Measurements from ENCODE around the gene PDE6A.
"Not testable (repeated sequence)": the region's sequence is repeated elsewhere in the genome, so short reads cannot be mapped to it uniquely, and the experiment has no call there.

The PDE6A gene

GRCh38 chr5:149893403-149893931 is 51.1 kb downstream of the PDE6A start:
- DNase-seq (ENCODE audit: low read depth in 1 of 2, low spot score in 1 of 2): no peak
- no peak for TF ChIP-seq JUND (IDR thresholded peaks at IDR 0.05; ENCODE audit: low read depth)
- in situ Hi-C loops (cut with HindIII; ENCODE audit: low pct_unique_long_range_greater_than_20kb, low sequenced_read_pairs): no loop called here

- no peak for DNase-seq (ENCODE audit: low read depth in 1 of 2, low spot score in 1 of 2)
- in situ Hi-C loops (cut with HindIII; ENCODE audit: low pct_unique_long_range_greater_than_20kb, low sequenced_read_pairs): no loop called here
- TF ChIP-seq JUND (IDR thresholded peaks at IDR 0.05; ENCODE audit: low read depth): no peak
Observed at GRCh38 chr5:149892594-149892993, 52.0 kb downstream of the PDE6A start.

GRCh38 chr5:149888280-149888679 is 56.3 kb downstream of the PDE6A start:
- TF ChIP-seq JUND (IDR thresholded peaks at IDR 0.05; ENCODE audit: low read depth): no peak
- no peak for DNase-seq (ENCODE audit: low read depth in 1 of 2, low spot score in 1 of 2)
- in situ Hi-C loops (cut with HindIII; ENCODE audit: low pct_unique_long_range_greater_than_20kb, low sequenced_read_pairs): no loop called here

GRCh38 chr5:149887622-149888183 is 56.9 kb downstream of the PDE6A start:
- in situ Hi-C loops (cut with HindIII; ENCODE audit: low pct_unique_long_range_greater_than_20kb, low sequenced_read_pairs): no loop called here
- no peak for DNase-seq (ENCODE audit: low read depth in 1 of 2, low spot score in 1 of 2)
- no peak for TF ChIP-seq JUND (IDR thresholded peaks at IDR 0.05; ENCODE audit: low read depth)

GRCh38 chr5:149886692-149887470 is 57.7 kb downstream of the PDE6A start:
- in situ Hi-C loops (cut with HindIII; ENCODE audit: low pct_unique_long_range_greater_than_20kb, low sequenced_read_pairs): no loop called here
- peak in 1 of 2 experiments; percentile 71 for DNase-seq (ENCODE audit: low read depth in 1 of 2, low spot score in 1 of 2)
- no peak for TF ChIP-seq JUND (IDR thresholded peaks at IDR 0.05; ENCODE audit: low read depth)

- no peak for TF ChIP-seq JUND (IDR thresholded peaks at IDR 0.05; ENCODE audit: low read depth)
- in situ Hi-C loops (cut with HindIII; ENCODE audit: low pct_unique_long_range_greater_than_20kb, low sequenced_read_pairs): no loop called here
- no peak for DNase-seq (ENCODE audit: low read depth in 1 of 2, low spot score in 1 of 2)
Observed at GRCh38 chr5:149886060-149886459, 58.5 kb downstream of the PDE6A start.

- DNase-seq (ENCODE audit: low read depth in 1 of 2, low spot score in 1 of 2): no peak
- no peak for TF ChIP-seq JUND (IDR thresholded peaks at IDR 0.05; ENCODE audit: low read depth)
- in situ Hi-C loops (cut with HindIII; ENCODE audit: low pct_unique_long_range_greater_than_20kb, low sequenced_read_pairs): no loop called here
Observed at GRCh38 chr5:149885513-149885912, 59.1 kb downstream of the PDE6A start.

- TF ChIP-seq JUND (IDR thresholded peaks at IDR 0.05; ENCODE audit: low read depth): no peak
- in situ Hi-C loops (cut with HindIII; ENCODE audit: low pct_unique_long_range_greater_than_20kb, low sequenced_read_pairs): no loop called here
- DNase-seq (ENCODE audit: low read depth in 1 of 2, low spot score in 1 of 2): no peak
Observed at GRCh38 chr5:149883550-149883949, 61.0 kb downstream of the PDE6A start.

GRCh38 chr5:149882633-149883032 is 62.0 kb downstream of the PDE6A start:
- in situ Hi-C loops (cut with HindIII; ENCODE audit: low pct_unique_long_range_greater_than_20kb, low sequenced_read_pairs): not testable (repeated sequence)

GRCh38 chr5:149881874-149882273 is 62.7 kb downstream of the PDE6A start:
- no peak for TF ChIP-seq JUND (IDR thresholded peaks at IDR 0.05; ENCODE audit: low read depth)
- DNase-seq (ENCODE audit: low read depth in 1 of 2, low spot score in 1 of 2): no peak
- in situ Hi-C loops (cut with HindIII; ENCODE audit: low pct_unique_long_range_greater_than_20kb, low sequenced_read_pairs): no loop called here

More at GRCh38 chr5:149882633-149883032, 62.0 kb downstream of the PDE6A start:
- DNase-seq (ENCODE audit: low read depth in 1 of 2, low spot score in 1 of 2): not testable (repeated sequence)

GRCh38 chr5:149881069-149881622 is 63.4 kb downstream of the PDE6A start:
- no peak for TF ChIP-seq JUND (IDR thresholded peaks at IDR 0.05; ENCODE audit: low read depth)
- DNase-seq (ENCODE audit: low read depth in 1 of 2, low spot score in 1 of 2): no peak
- in situ Hi-C loops (cut with HindIII; ENCODE audit: low pct_unique_long_range_greater_than_20kb, low sequenced_read_pairs): no loop called here

- DNase-seq (ENCODE audit: low read depth in 1 of 2, low spot score in 1 of 2); in situ Hi-C loops (cut with HindIII; ENCODE audit: low pct_unique_long_range_greater_than_20kb, low sequenced_read_pairs): not testable (repeated sequence)
Observed at GRCh38 chr5:149879593-149879992, 65.0 kb downstream of the PDE6A start.

GRCh38 chr5:149878371-149878770 is 66.2 kb downstream of the PDE6A start:
- in situ Hi-C loops (cut with HindIII; ENCODE audit: low pct_unique_long_range_greater_than_20kb, low sequenced_read_pairs): no loop called here
- peak in 1 of 2 experiments; percentile 15 for DNase-seq (ENCODE audit: low read depth in 1 of 2, low spot score in 1 of 2)
- no peak for TF ChIP-seq JUND (IDR thresholded peaks at IDR 0.05; ENCODE audit: low read depth)

Data from T47D (cell line).